IMR-90 (cell line): ENCODE results near the gene TMEM53. TPM values are rescaled to one million over a fixed set of nuclear protein-coding genes. Genes with fewer than 3 reads are reported as not detected.

Experiments
- ATAC-seq: fragments of 200-7000 bp; cut with Tn5 transposase; 2 replicates; pipeline ENCODE4 v1.9.1; 2020; ENCODE audit warnings: low read depth, mild to moderate bottlenecking, moderate library complexity
- BruUV-seq: library from RNA; stranded (reverse); fragments of 400-500 nt; replicated peaks from 2 replicates; lab custom pipeline; 2021; lab: Mats Ljungman, UMichigan
- CTCF ChIA-PET: fragments of 300-600 bp; formaldehyde crosslinking; extraction: SDS; loops from one replicate; lab custom pipeline; 2021; ENCODE audit warnings: antibody characterized with exemption; lab: Yijun Ruan, JAX
- POLR2A ChIA-PET: fragments of 300-600 bp; sonication (Branson Sonifier 250); formaldehyde crosslinking; loops from one replicate; lab custom pipeline; 2022; ENCODE audit warnings: antibody characterized with exemption; ENCODE audit not compliant: unreplicated experiment; lab: Charles Lee
- DNase-seq: peaks from one replicate; pipeline ENCODE4 v3.0.0; 2013
- H2AFZ ChIP-seq: replicated peaks from 2 replicates; pipeline ENCODE3; 2013; ENCODE audit warnings: low read length, mild to moderate bottlenecking; ENCODE audit not compliant: poor library complexity
- H2AK5ac ChIP-seq: 2 replicates; pipeline ENCODE4 v1.6.1; 2013; ENCODE audit warnings: low read depth, low read length, inconsistent platforms
- H2AK9ac ChIP-seq: replicated peaks from 2 replicates; pipeline ENCODE3; 2013; ENCODE audit warnings: mild to moderate bottlenecking, low read depth, low read length, moderate library complexity; ENCODE audit not compliant: poor library complexity
- H2BK120ac ChIP-seq: 2 replicates; pipeline ENCODE4 v1.6.1; 2013; ENCODE audit warnings: low read depth, low read length, inconsistent platforms
- H2BK15ac ChIP-seq: 3 replicates; pipeline ENCODE4 v1.6.1; 2013; ENCODE audit warnings: low read depth, low read length, inconsistent platforms
- H2BK20ac ChIP-seq: 2 replicates; pipeline ENCODE4 v1.6.1; 2013; ENCODE audit warnings: low read depth, mild to moderate bottlenecking, inconsistent platforms, low read length, moderate library complexity
- H2BK5ac ChIP-seq: 2 replicates; pipeline ENCODE4 v1.6.1; 2013; ENCODE audit warnings: mild to moderate bottlenecking, low read depth, low read length, inconsistent platforms; ENCODE audit not compliant: poor library complexity, severe bottlenecking
- H3K14ac ChIP-seq: replicated peaks from 2 replicates; pipeline ENCODE4 v1.6.1; 2013; ENCODE audit warnings: low read depth, low read length, inconsistent platforms
- H3K18ac ChIP-seq: 2 replicates; pipeline ENCODE4 v1.6.1; 2013; ENCODE audit warnings: low read depth, low read length, control low read depth
- H3K23ac ChIP-seq: 2 replicates; pipeline ENCODE4 v1.6.1; 2013; ENCODE audit warnings: low read depth, low read length, inconsistent platforms
- H3K27ac ChIP-seq: 2 replicates; pipeline ENCODE4 v1.5.1; 2013; ENCODE audit warnings: mild to moderate bottlenecking, control low read depth, low read length; ENCODE audit not compliant: insufficient read depth
- H3K27me3 ChIP-seq: 2 replicates; pipeline ENCODE4 v1.6.1; 2013; ENCODE audit warnings: low read length; ENCODE audit not compliant: control insufficient read depth, insufficient read depth
- H3K36me3 ChIP-seq: 2 replicates; pipeline ENCODE4 v1.6.1; 2013; ENCODE audit warnings: low read length, mixed read lengths; ENCODE audit not compliant: control insufficient read depth, insufficient read depth
- H3K4ac ChIP-seq: 2 replicates; pipeline ENCODE4 v1.6.1; 2013; ENCODE audit warnings: low read depth, low read length, inconsistent platforms
- H3K4me1 ChIP-seq: 2 replicates; pipeline ENCODE4 v1.6.1; 2013; ENCODE audit warnings: low read length, mixed read lengths; ENCODE audit not compliant: control insufficient read depth, insufficient read depth
- H3K4me2 ChIP-seq: 2 replicates; pipeline ENCODE4 v1.6.1; 2013; ENCODE audit warnings: low read depth, mild to moderate bottlenecking, control low read depth, low read length, moderate library complexity
- H3K4me3 ChIP-seq: 2 replicates; pipeline ENCODE4 v1.5.1; 2013; ENCODE audit warnings: low read depth, mild to moderate bottlenecking, control low read depth, low read length, moderate library complexity; ENCODE audit not compliant: insufficient read depth
- H3K56ac ChIP-seq: 2 replicates; pipeline ENCODE4 v1.6.1; 2013; ENCODE audit warnings: low read length, inconsistent platforms; ENCODE audit not compliant: insufficient read depth; ENCODE audit errors: extremely low read depth
- H3K79me1 ChIP-seq, 2 experiments: 2 replicates each; pipeline ENCODE4 v1.6.1; 2013; ENCODE audit warnings: low read length in 2 of 2, inconsistent platforms in 1 of 2, low read depth in 1 of 2
- H3K9ac ChIP-seq: 2 replicates; pipeline ENCODE4 v1.6.1; 2013; ENCODE audit warnings: low read depth, low read length, control low read depth
- H3K9me1 ChIP-seq: 2 replicates; pipeline ENCODE4 v1.6.1; 2013; ENCODE audit warnings: low read length, inconsistent platforms; ENCODE audit not compliant: insufficient read depth
- H3K9me3 ChIP-seq: 2 replicates; pipeline ENCODE4 v1.6.1; 2013; ENCODE audit warnings: low read length; ENCODE audit not compliant: control insufficient read depth, insufficient read depth
- H4K20me1 ChIP-seq: 2 replicates; pipeline ENCODE4 v1.6.1; 2013; ENCODE audit warnings: low read length, inconsistent platforms; ENCODE audit not compliant: insufficient read depth
- H4K5ac ChIP-seq: 2 replicates; pipeline ENCODE4 v1.6.1; 2013; ENCODE audit warnings: mild to moderate bottlenecking, low read depth, low read length, control low read depth
- H4K8ac ChIP-seq, 2 experiments: 2 replicates each; pipeline ENCODE4 v1.6.1; 2013; ENCODE audit warnings: low read depth in 2 of 2, low read length in 2 of 2, control low read depth in 1 of 2, inconsistent platforms in 1 of 2
- H4K91ac ChIP-seq: 2 replicates; pipeline ENCODE4 v1.6.1; 2013; ENCODE audit warnings: low read depth, low read length, inconsistent platforms; ENCODE audit not compliant: insufficient read depth
- CEBPB ChIP-seq: IDR thresholded peaks from 2 replicates; pipeline ENCODE4 v1.6.1; 2012; ENCODE audit warnings: low read depth, low read length, improper control_type of control experiment
- CTCF ChIP-seq: conservative IDR thresholded peaks from 2 replicates; pipeline ENCODE4 v1.5.1; 2012; ENCODE audit warnings: mild to moderate bottlenecking, low read depth, low read length, improper control_type of control experiment
- MXI1 ChIP-seq: IDR thresholded peaks from 2 replicates; pipeline ENCODE4 v1.6.1; 2012; ENCODE audit warnings: low read depth, mild to moderate bottlenecking, low read length, moderate library complexity, borderline replicate concordance
- NFE2L2 ChIP-seq: fragments of 150-350 bp; IDR thresholded peaks from 2 replicates; pipeline ENCODE4 v1.6.1; 2016; ENCODE audit warnings: low read depth, mild to moderate bottlenecking, low read length
- RAD21 ChIP-seq: IDR thresholded peaks from 2 replicates; pipeline ENCODE4 v1.6.1; 2012; ENCODE audit warnings: low read length, improper control_type of control experiment
- RCOR1 ChIP-seq: IDR thresholded peaks from 2 replicates; pipeline ENCODE4 v1.6.1; 2012; ENCODE audit warnings: mild to moderate bottlenecking, low read length, improper control_type of control experiment; ENCODE audit not compliant: insufficient replicate concordance
- RFX5 ChIP-seq: IDR thresholded peaks from 2 replicates; pipeline ENCODE4 v1.8.0; 2012; ENCODE audit warnings: low read depth, mild to moderate bottlenecking, low read length, moderate library complexity
- USF2 ChIP-seq: fragments of 150-350 bp; IDR thresholded peaks from 2 replicates; pipeline ENCODE4 v1.6.1; 2017; ENCODE audit warnings: mild to moderate bottlenecking, antibody characterized with exemption, low read length, low read depth
- WGBS, 2 experiments: methylation state at CpG; one replicate each; pipeline versions ENCODE4 v1.1.5 to v1.1.7; 2013; ENCODE audit warnings: missing lambda C conversion rate in 2 of 2; ENCODE audit not compliant: insufficient read length in 1 of 2; ENCODE audit errors: extremely low coverage in 2 of 2; 5-methylcytosine and 5-hydroxymethylcytosine counted together
- dilution Hi-C: fragments of 300-500 bp; cut with HindIII; formaldehyde crosslinking; loops from one replicate; pipeline ENCODE4 v1.14.3; 2018; ENCODE audit warnings: low sequenced_read_pairs; ENCODE audit not compliant: unreplicated experiment
- in situ Hi-C: fragments of 300-500 bp; cut with MboI; formaldehyde crosslinking; loops from 3 replicates; pipeline ENCODE4 v1.14.3; 2019; ENCODE audit warnings: low sequenced_read_pairs, inconsistent platforms, mixed read lengths
- intact Hi-C: fragments of 100-400 bp; cut with micrococcal nuclease; formaldehyde crosslinking; loops from 2 replicates; pipeline ENCODE4 v1.10.0; 2022
- polyA plus RNA-seq, 3 experiments: library from polyadenylated mRNA; depleted of rRNA; stranded (reverse); fragments of >200 nt; gene quantifications; 2 replicates each; pipeline ENCODE4 v1.2.3, GENCODE V29; 2012; ENCODE audit warnings: low replicate concordance in 1 of 3
- total RNA-seq: library from RNA; depleted of rRNA; stranded (reverse); fragments of >200 nt; gene quantifications from 2 replicates; pipeline ENCODE4 v1.2.3, GENCODE V29; 2012

TMEM53 gene
- total and polyA plus RNA-seq, 2 of the 4 experiments (the other 2 are of a cell fraction), result 2.7 to 6.3 TPM

DNA sequence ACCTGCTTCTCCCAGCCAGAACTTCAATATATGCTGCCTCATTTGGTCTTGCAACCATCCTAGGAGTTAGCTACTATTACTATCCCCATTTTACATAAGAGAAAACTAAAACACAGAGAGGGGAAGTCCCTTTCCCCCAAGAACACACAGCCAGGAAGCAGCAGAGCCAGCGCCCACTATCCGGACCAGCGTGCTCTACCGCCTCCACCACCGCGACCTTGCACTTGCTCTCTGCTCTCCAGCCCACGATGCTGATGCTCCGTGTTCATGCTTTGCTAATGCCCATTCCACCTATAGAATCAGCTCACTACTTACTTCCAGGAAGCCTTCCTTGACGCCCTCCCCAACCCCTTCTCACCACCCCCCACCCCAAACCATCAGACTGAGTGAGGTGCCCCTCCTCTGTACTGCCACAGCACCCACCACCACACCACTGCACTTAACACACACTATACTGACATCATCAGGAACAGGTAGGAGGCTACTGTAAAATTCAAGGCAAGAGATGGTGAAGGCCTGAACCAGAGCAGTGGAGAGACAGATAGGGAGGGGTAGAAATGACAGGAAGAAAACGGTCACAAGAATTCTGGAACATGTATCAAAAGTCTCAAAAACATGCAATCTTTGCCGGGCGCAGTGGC, 9.4 kb downstream of the TMEM53 start:
- POLR2A ChIA-PET, result no interaction called here
- H2AFZ ChIP-seq, result no peak overlapping the region
- H2BK5ac ChIP-seq, result no peak overlapping the region
- BruUV-seq, result no TSS peak
- no peak overlapping the region for H4K91ac ChIP-seq
- DNase-seq (no peak), ATAC-seq (no peak)
- CTCF ChIA-PET, result no interaction called here
- no peak overlapping the region for H2BK120ac ChIP-seq
- H4K5ac ChIP-seq, result no peak overlapping the region
- no peak overlapping the region for H3K4me3 ChIP-seq
- 100% methylated on average over 3 of the region's 12 CpGs; no CpG with 5 or more reads in 1 of the 2 experiments for WGBS, 2 experiments
- intact Hi-C loops, result no loop called here
- no peak overlapping the region for H3K23ac ChIP-seq
- no peak overlapping the region for H2AK9ac ChIP-seq
- H2BK15ac ChIP-seq, result no peak overlapping the region
- dilution Hi-C loops, result no loop called here
- 0 out of 2 replicates have a peak, but pooled peaks cover 2% of the 10 kb centered on the region for H3K4me1 ChIP-seq
- no peaks in the 10 kb centered on the region for H4K20me1 ChIP-seq
- no peaks in the 10 kb centered on the region for H3K79me1 ChIP-seq
- H3K36me3 ChIP-seq, result no peaks in the 10 kb centered on the region
- in situ Hi-C loops, result no loop called here
- no peak overlapping the region for H2AK5ac ChIP-seq
- H3K27ac ChIP-seq, result no peak overlapping the region
- no peak overlapping the region for H3K56ac ChIP-seq
- no peak overlapping the region for H3K4ac ChIP-seq
- H3K18ac ChIP-seq, result no peak overlapping the region
- H3K9me3 ChIP-seq, result no peaks in the 10 kb centered on the region
- H4K8ac ChIP-seq, result no peak overlapping the region
- H2BK20ac ChIP-seq, result no peak overlapping the region
- H3K9me1 ChIP-seq, result no peaks in the 10 kb centered on the region
- no peak overlapping the region for H3K14ac ChIP-seq
- H3K4me2 ChIP-seq, result no peak overlapping the region
- no peak overlapping the region for H3K9ac ChIP-seq
- TF ChIP-seq RCOR1 (no peak), CEBPB (no peak), CTCF (no peak), USF2 (no peak), NFE2L2 (no peak), RAD21 (no peak), MXI1 (no peak), RFX5 (no peak)
- H3K27me3 ChIP-seq, result no peaks in the 10 kb centered on the region
